ENCODE measurements around the gene NSD2.
"Not testable (repeated sequence)": the region's sequence is repeated elsewhere in the genome, so short reads cannot be mapped to it uniquely, and the experiment has no call there.

The NSD2 gene

GRCh38 chr4:1870578-1871443, at the start of gene NSD2:
NSD2 (plus strand) TSS chr4:1871393; CDS start chr4:1900655, 29,262 bp downstream.
- peak; percentile 74 for DNase-seq (ENCODE audit: low spot score)

- no peak for DNase-seq (ENCODE audit: low spot score)
These were observed 49.3 kb upstream of the NSD2 start for GRCh38 chr4:1821679-1822567.

- no peak for DNase-seq (ENCODE audit: low spot score)
These were observed 48.3 kb upstream of the NSD2 start for GRCh38 chr4:1822568-1823544.

DNA sequence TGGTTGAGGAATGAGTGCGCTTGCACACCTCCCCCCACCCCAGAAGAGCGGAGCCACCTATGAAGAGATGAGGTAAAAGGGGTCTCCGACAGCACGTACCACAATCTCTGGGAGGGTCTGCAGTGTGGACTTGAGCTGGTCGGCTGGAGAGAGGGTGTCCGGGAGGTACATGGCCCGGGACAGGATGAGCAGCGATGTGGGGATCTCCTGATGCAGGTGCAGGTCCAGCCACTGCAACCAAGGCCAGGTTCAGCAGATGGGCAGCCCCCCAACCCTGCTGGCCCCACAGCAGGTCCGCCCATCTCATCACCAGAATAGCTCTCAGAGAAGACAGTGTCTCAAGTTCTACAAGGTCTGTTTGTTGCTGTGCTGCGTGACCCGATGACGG, 47.7 kb upstream of the NSD2 start:
- no peak for DNase-seq (ENCODE audit: low spot score)

DNA sequence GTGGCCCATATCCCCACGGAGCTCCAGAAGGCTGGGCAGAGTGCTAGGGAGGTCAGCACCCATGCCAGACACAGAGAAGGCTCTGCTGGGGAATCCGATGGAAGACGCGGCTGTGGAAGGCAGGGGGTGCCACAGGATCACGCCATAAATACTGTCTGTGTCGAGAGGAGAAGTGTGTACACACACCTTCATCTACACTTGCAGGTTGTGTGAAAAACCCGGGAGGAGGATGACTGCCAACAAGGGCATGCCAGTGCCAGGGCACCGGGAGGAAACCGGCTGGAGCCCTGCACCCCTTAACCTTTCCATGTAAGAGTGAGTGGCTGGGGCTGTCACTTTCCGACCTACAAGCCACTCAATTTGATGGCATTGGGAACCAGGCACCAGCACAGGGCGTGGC, 46.4 kb upstream of the NSD2 start:
- no peak for DNase-seq (ENCODE audit: low spot score)

DNA sequence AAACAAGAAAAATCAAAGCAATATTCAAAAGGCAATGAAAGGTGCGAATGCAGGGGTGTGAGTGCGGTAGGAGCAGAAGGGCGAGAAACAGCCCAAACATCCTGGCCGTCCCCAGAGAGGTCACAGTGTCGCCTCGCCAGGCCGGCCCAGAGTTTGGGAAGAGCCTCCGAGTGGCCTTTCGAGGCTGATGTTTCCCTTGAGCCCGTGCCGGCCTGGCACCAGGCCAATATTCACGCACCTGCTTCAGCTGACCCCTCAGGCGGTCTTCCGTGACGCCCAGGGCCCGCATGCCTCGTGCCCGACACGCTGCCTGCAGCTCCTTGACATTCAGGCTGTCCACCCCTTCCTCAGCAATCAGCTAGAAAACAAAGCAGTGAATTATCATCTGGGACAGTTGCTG, 45.9 kb upstream of the NSD2 start:
- DNase-seq (ENCODE audit: low spot score) = no peak

DNA sequence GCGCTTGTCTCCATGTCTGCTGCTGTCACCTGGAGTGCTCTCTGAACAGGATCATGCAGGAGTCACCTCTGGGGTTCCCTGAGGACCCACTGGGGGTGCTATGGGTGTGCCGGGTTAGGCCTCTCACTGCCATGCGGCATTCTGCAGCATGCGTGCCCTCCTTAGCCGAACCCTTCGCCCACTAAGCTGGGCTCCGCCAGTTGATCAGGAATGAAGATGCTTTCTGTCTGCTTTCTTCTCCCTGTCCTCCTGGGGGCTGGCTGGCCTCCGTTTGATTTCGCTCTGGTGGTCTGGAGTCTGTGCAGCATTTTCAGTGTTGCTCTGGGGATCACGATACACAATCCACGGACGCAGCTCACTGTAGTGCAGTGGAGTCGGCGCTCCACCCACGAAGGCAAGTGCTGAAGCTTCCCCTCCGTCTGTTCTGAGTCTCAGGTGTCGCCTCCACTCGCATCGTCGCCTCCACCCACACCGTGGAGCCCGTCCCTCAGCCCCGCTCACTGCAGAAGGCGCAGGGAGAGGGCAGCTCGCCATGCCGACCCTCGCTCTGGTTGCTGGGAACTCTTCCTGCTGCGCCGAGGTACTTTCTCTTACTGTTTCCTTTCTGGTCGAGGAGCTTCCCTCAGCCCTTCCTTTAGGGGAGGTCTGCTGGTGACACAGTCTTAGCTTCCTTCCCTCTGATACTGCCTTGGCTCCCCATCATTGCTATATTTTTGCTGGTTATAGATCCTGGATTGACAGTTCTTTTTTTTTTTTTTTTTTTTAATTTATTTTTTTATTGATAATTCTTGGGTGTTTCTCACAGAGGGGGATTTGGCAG, 44.5 kb upstream of the NSD2 start:
- DNase-seq (ENCODE audit: low spot score) = no peak

DNA sequence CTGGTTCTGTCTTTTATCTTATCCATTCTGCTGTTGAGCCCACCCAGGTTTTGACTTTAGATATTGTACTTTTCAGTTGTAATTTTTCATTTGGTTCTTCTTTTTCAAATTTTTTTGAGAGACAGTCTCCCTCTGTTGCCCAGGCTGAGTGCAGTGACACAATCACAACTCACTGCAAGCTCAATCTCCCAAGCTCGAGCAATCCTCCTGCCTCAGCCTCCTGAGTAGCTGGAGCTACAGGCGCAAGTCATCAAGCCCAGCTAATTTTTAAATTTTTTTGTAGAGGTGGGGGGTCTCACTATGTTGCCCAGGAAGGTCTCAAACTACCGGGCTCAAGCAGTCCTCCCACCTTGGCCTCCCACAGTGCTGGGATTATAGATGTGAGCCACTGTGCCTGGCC, 41.0 kb upstream of the NSD2 start:
- no peak for DNase-seq (ENCODE audit: low spot score)

- DNase-seq (ENCODE audit: low spot score) = no peak
These were observed 40.5 kb upstream of the NSD2 start for GRCh38 chr4:1830642-1831228.

- no peak for DNase-seq (ENCODE audit: low spot score)
These were observed 39.9 kb upstream of the NSD2 start for GRCh38 chr4:1831331-1831730.

- no peak for DNase-seq (ENCODE audit: low spot score)
These were observed 38.5 kb upstream of the NSD2 start for GRCh38 chr4:1832690-1833089.

DNA sequence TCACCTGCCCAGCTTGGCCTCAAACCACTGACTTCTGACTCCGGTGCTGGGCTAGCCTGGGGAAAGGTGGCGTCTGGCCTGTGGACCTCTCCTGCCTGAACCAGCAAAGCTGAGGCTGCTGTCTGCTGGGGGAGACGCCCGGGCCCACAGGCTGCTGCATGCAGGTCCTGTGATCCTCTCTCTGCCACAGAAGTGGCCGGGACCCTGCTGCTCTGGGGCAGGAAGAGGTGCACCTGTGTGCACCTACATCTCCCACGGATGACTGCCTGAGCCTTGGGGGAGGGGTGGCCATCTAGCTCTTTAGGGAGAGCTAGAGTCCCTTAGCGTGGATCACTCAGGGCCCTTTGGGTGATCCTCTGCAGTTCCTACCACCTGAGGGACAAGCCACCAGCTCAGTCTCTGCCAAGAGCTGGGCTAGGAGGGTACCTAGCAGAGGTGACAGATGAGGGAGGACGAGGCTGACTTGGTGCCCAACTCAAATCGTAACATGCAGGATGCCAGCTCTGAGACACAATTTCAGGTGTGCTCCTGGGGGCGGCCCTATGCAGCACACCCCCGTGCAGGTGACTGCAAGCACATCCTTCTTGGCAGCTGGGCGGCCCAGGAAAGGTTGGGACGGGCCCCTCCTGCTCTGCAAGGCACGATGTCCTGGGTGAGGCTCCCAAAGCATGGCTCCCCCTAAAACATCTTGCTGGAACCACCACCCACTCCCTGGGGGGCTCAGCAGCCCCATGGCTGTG, 37.7 kb upstream of the NSD2 start:
- no peak for DNase-seq (ENCODE audit: low spot score)

GRCh38 chr4:1834047-1834775, 37.0 kb upstream of the NSD2 start:
- no peak for DNase-seq (ENCODE audit: low spot score)

- DNase-seq (ENCODE audit: low spot score) = not testable (repeated sequence)
These were observed 35.4 kb upstream of the NSD2 start for GRCh38 chr4:1835836-1836235.

GRCh38 chr4:1836650-1837049, 34.5 kb upstream of the NSD2 start:
- no peak for DNase-seq (ENCODE audit: low spot score)

DNA sequence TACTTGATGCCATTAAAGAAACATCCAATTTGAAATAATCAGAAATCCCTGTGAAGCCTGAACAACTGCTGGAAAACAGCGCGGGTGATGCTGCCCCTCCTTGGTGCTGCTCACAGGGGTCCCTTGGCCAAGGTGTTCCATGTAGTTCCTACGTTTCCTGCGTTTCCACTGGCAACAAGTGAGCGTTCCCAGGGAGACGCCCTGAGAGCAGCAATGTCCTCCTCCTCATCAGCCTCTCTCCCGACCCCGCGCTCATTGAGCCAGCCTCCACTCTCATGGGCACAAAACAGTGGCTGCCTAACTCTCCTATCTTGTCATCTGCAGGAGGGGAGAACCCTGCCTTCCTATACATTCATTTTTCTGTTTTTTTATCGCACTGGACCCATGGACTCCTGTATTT, 34.1 kb upstream of the NSD2 start:
- DNase-seq (ENCODE audit: low spot score) = no peak

GRCh38 chr4:1839282-1839681, 31.9 kb upstream of the NSD2 start:
- DNase-seq (ENCODE audit: low spot score) = no peak

DNA sequence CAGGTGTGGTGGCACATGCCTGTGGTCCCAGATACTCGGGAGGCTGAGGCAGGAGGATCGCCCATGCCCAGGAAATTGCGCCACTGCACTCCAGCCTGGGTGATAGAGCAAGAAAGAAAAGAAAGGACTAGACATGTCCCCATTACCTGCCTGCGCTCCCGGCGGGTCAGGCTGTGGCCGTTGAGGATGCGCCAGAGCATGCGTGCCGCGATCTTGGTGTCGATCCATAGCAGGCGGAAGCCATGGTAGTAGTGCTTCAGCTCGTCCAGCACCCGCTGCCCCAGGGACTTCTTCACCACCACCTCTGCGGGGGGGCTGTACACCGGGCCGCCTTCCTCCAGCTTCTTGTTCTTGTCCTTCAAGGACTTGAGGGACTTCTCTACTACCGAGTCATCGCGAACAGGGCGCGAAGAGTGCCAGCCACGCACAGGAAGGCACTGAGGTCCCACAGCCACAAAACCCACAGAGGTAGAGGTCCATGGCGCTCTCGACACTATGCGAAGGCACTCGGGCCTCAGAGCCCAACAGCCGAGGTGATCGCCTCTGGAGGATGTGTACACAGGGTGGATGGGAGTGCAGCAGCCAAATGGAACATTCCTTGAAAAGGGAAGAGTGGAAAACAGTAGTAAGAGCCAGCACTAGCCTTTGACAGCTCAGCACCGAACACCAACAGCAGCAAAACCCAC, 29.8 kb upstream of the NSD2 start:
- no peak for DNase-seq (ENCODE audit: low spot score)

GRCh38 chr4:1841887-1842210, 29.3 kb upstream of the NSD2 start:
- DNase-seq (ENCODE audit: low spot score) = no peak

Measured in cerebellar cortex (tissue), 1 donor.